Endothelial cell of umbilical vein (primary cell): Measurements from ENCODE around the gene CTNS. TPM values are rescaled to one million over a fixed set of nuclear protein-coding genes. Genes with fewer than 3 reads are reported as not detected.

ENCODE experiments used
- BruUV-seq: library from RNA; stranded (reverse); fragments of 400-500 nt; replicated peaks from 2 replicates; lab custom pipeline; 2021; lab: Mats Ljungman, UMichigan
- CTCF ChIA-PET: fragments of 300-600, 350-600 bp; sonication (Branson Sonifier 250); formaldehyde crosslinking; loops from one replicate; lab custom pipeline; 2021; ENCODE audit warnings: antibody characterized with exemption, inconsistent platforms; lab: Charles Lee
- POLR2A ChIA-PET: fragments of 300-600, 350-600 bp; sonication (Branson Sonifier 250); formaldehyde crosslinking; loops from one replicate; lab custom pipeline; 2021; ENCODE audit warnings: antibody characterized with exemption, inconsistent platforms; lab: Charles Lee
- DNase-seq: peaks from one replicate; pipeline ENCODE4 v3.0.0-alpha.2; 2011; ENCODE audit warnings: low read depth, low spot score
- FAIRE-seq: peaks from 2 replicates; lab custom pipeline; 2011; peaks lifted over from hg19 to GRCh38; lab: Jason Lieb, UNC
- H2AFZ ChIP-seq: 2 replicates; pipeline ENCODE4 v1.6.0; 2012; ENCODE audit warnings: low read depth, low read length, control low read depth, inconsistent platforms
- H3K27ac ChIP-seq: 2 replicates; pipeline ENCODE4 v1.5.1; 2011; ENCODE audit warnings: low read depth, mild to moderate bottlenecking, control low read depth, low read length, moderate library complexity; ENCODE audit not compliant: insufficient read depth
- H3K27me3 ChIP-seq, 2 experiments: 2 replicates each; pipeline versions ENCODE4 v1.6.0 to v1.6.1; 2011; ENCODE audit warnings: low read length in 2 of 2, mixed read lengths in 1 of 2; ENCODE audit not compliant: control insufficient read depth in 2 of 2, insufficient read depth in 2 of 2
- H3K36me3 ChIP-seq, 2 experiments: 2 replicates in 1 of 2; 3 replicates in 1 of 2; pipeline ENCODE4 v1.5.1; 2011; ENCODE audit warnings: low read length in 2 of 2, mild to moderate bottlenecking in 1 of 2, moderate library complexity in 1 of 2; ENCODE audit not compliant: control insufficient read depth in 2 of 2, insufficient read depth in 2 of 2; ENCODE audit errors: extremely low read depth in 1 of 2
- H3K4me1 ChIP-seq: 3 replicates; pipeline ENCODE4 v1.5.1; 2011; ENCODE audit warnings: mild to moderate bottlenecking, low read length; ENCODE audit not compliant: control insufficient read depth, insufficient read depth; ENCODE audit errors: extremely low read depth
- H3K4me2 ChIP-seq: 2 replicates; pipeline ENCODE4 v1.6.1; 2011; ENCODE audit warnings: low read length, control low read depth, mixed read lengths; ENCODE audit not compliant: insufficient read depth
- H3K4me3 ChIP-seq, 3 experiments: fragments of 200-600 bp in 1 of 3; sonication (generic), shearing (Covaris generic) in 1 of 3; replicated peaks in 1 of 3; 2 replicates each; pipeline ENCODE4 v1.5.1; 2011 to 2016; ENCODE audit warnings: control low read depth in 3 of 3, low read length in 3 of 3, mild to moderate bottlenecking in 2 of 3, inconsistent platforms in 1 of 3, low read depth in 1 of 3, moderate library complexity in 1 of 3; ENCODE audit not compliant: insufficient read depth in 1 of 3
- H3K79me2 ChIP-seq: 2 replicates; pipeline ENCODE4 v1.6.0; 2012; ENCODE audit warnings: low read length, inconsistent platforms; ENCODE audit not compliant: control insufficient read depth, insufficient read depth
- H3K9ac ChIP-seq: replicated peaks from 2 replicates; pipeline ENCODE3; 2011; ENCODE audit warnings: low read length, control low read depth; ENCODE audit not compliant: insufficient read depth; ENCODE audit errors: extremely low read depth
- H3K9me1 ChIP-seq: replicated peaks from 3 replicates; pipeline ENCODE4 v1.6.0; 2011; ENCODE audit warnings: mild to moderate bottlenecking, low read length; ENCODE audit not compliant: control insufficient read depth, insufficient read depth; ENCODE audit errors: extremely low read depth
- H3K9me3 ChIP-seq: replicated peaks from 2 replicates; pipeline ENCODE4 v1.5.1; 2012; ENCODE audit warnings: low read length, inconsistent platforms; ENCODE audit not compliant: control insufficient read depth, insufficient read depth
- H4K20me1 ChIP-seq: replicated peaks from 2 replicates; pipeline ENCODE3; 2011; ENCODE audit warnings: mild to moderate bottlenecking, low read length; ENCODE audit not compliant: control insufficient read depth, insufficient read depth; ENCODE audit errors: extremely low read depth
- EZH2 ChIP-seq: IDR thresholded peaks from 2 replicates; pipeline ENCODE4 v1.6.1; 2012; ENCODE audit warnings: borderline replicate concordance, low read depth, mild to moderate bottlenecking, moderate library complexity, low read length, inconsistent platforms; ENCODE audit not compliant: severe bottlenecking
- FOS ChIP-seq: IDR thresholded peaks from 2 replicates; pipeline ENCODE4 v1.6.1; 2011; ENCODE audit warnings: mild to moderate bottlenecking, low read length, moderate library complexity, borderline replicate concordance; ENCODE audit not compliant: insufficient read depth
- GATA2 ChIP-seq: IDR thresholded peaks from 2 replicates; pipeline ENCODE4 v1.7.0; 2011; ENCODE audit warnings: low read depth, mild to moderate bottlenecking, moderate library complexity, mixed read lengths, low read length; ENCODE audit not compliant: insufficient read length, insufficient read depth
- JUN ChIP-seq: IDR thresholded peaks from 2 replicates; pipeline ENCODE4 v1.6.1; 2011; ENCODE audit warnings: borderline replicate concordance, low read depth; ENCODE audit not compliant: insufficient read length, insufficient read depth
- MYC ChIP-seq: IDR thresholded peaks from one replicate; pipeline ENCODE4 v1.6.1; 2011; ENCODE audit warnings: mild to moderate bottlenecking, low read depth, low read length
- POLR2A ChIP-seq: IDR thresholded peaks from 2 replicates; pipeline ENCODE4 v1.6.1; 2012; ENCODE audit warnings: low read depth, mild to moderate bottlenecking, control low read depth, low read length
- POLR2AphosphoS5 ChIP-seq: IDR thresholded peaks from 2 replicates; pipeline ENCODE4 v1.6.1; 2012; ENCODE audit warnings: low read depth, mild to moderate bottlenecking, control low read depth, low read length, moderate library complexity; ENCODE audit not compliant: insufficient read depth
- dilution Hi-C: fragments of 300-500 bp; cut with MboI; formaldehyde crosslinking; loops from one replicate; pipeline ENCODE4 v1.15.0; 2019; ENCODE audit warnings: low sequenced_read_pairs; ENCODE audit not compliant: extremely low pct_ligation_motif_present
- intact Hi-C: fragments of 100-400 bp; cut with micrococcal nuclease; formaldehyde crosslinking; loops from one replicate; pipeline ENCODE4 v1.10.0; 2022
- polyA plus RNA-seq, 4 experiments: library from polyadenylated mRNA; depleted of rRNA in 3 of 4; stranded (reverse) in 3 of 4; unstranded in 1 of 4; fragments of >200 nt; gene quantifications; 2 replicates each; pipeline versions ENCODE4 v1.2.1 to v1.2.3, GENCODE V29; 2011 to 2012; ENCODE audit warnings: missing spikeins in 1 of 4
- total RNA-seq: library from RNA; stranded (reverse); gene quantifications from 2 replicates; pipeline ENCODE4 v1.2.3, GENCODE V29; 2021
- TF ChIP-seq, protein P1 (sequence below): IDR thresholded peaks from 2 replicates; pipeline ENCODE4 v1.6.1; 2011; ENCODE audit not compliant: insufficient read depth, insufficient read length
- TF ChIP-seq, protein P2 (sequence below), 2 donors: IDR thresholded peaks; 1 replicate in 1 of 2; 2 replicates in 1 of 2; pipeline ENCODE4 v1.5.1; 2011; ENCODE audit warnings: low read length in 2 of 2, mild to moderate bottlenecking in 2 of 2, moderate library complexity in 2 of 2, control low read depth in 1 of 2, inconsistent platforms in 1 of 2, low read depth in 1 of 2; ENCODE audit not compliant: insufficient read depth in 1 of 2; ENCODE audit errors: extremely low read depth in 1 of 2

The CTNS gene
- total and polyA plus RNA-seq, 2 donors (not counting 3 experiments of a cell fraction or from before 2014, with no cell fraction given), result 17.9 to 25.9 TPM

DNA sequence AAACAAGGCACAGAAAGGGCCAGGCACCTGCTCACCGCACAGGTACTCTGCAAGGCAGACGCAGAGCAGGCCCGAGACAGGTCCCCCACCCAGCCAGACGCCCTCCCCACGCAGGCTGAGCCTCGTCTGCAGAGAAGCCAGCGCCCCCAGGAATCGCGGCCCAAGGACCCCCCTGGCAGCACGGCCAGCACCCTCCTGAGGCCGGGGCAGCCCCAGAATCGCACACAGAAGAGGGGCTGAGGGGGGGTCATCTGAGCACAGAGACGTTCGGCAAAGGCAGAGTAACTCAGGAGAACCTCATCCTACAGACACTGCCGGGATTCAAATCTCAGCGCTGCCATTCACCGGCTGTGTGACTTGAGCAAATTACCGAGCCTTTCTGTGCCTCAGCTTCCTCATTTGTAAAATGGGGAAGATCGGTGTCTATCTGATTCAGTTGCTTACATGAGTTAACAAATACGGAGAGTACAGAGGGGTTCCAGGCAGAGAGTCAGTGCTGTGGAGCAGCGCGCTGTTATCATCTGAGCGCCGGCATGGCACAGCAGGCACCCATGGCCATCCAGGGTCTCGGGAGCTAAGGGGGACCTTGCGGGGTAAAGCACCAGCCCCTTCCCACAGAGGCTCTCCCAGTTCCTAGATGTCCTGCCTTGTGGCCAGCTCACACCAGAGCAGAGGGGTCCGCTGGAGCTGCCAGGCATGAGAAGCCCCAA, 42.4 kb downstream of the CTNS start:
- DNase-seq (no peak), FAIRE-seq (no peak)
- Histone ChIP-seq H3K9me1 (no peaks in the 10 kb centered on the region), H3K27ac (no peak overlapping the region), H3K27me3 (peaks cover 0 to 5% of the 10 kb centered on the region in 2 experiments), H3K36me3 (no peaks in the 10 kb centered on the region), H3K4me2 (no peak overlapping the region), H3K9ac (no peak overlapping the region), H3K79me2 (no peaks in the 10 kb centered on the region), H4K20me1 (no peaks in the 10 kb centered on the region), H2AFZ (no peak overlapping the region), H3K4me1 (no peaks in the 10 kb centered on the region), H3K4me3 (no peak overlapping the region), H3K9me3 (no peaks in the 10 kb centered on the region)
- dilution Hi-C loops, result no loop called here
- POLR2A ChIA-PET, result no interaction called here
- no TSS peak for BruUV-seq
- CTCF ChIA-PET, result interaction anchor here (2.8 kb wide), 1 partner anchor 59 kb away, joined by 9 read pairs; no protein-coding TSS in a partner anchor
- TF ChIP-seq POLR2A, result no peak
- no peak for TF ChIP-seq MYC
- no peak for TF ChIP-seq JUN
- TF ChIP-seq, protein P1, sequence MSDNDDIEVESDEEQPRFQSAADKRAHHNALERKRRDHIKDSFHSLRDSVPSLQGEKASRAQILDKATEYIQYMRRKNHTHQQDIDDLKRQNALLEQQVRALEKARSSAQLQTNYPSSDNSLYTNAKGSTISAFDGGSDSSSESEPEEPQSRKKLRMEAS, result no peak
- TF ChIP-seq GATA2, result no peak
- no peak for TF ChIP-seq FOS
- no peak for TF ChIP-seq POLR2AphosphoS5
- TF ChIP-seq EZH2, result no peak
- TF ChIP-seq, protein P2, sequence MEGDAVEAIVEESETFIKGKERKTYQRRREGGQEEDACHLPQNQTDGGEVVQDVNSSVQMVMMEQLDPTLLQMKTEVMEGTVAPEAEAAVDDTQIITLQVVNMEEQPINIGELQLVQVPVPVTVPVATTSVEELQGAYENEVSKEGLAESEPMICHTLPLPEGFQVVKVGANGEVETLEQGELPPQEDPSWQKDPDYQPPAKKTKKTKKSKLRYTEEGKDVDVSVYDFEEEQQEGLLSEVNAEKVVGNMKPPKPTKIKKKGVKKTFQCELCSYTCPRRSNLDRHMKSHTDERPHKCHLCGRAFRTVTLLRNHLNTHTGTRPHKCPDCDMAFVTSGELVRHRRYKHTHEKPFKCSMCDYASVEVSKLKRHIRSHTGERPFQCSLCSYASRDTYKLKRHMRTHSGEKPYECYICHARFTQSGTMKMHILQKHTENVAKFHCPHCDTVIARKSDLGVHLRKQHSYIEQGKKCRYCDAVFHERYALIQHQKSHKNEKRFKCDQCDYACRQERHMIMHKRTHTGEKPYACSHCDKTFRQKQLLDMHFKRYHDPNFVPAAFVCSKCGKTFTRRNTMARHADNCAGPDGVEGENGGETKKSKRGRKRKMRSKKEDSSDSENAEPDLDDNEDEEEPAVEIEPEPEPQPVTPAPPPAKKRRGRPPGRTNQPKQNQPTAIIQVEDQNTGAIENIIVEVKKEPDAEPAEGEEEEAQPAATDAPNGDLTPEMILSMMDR (IDR thresholded peaks at IDR 0.05; ENCODE audit: extremely low read depth in 1 of 2, insufficient read depth in 1 of 2, low read depth in 1 of 2, low read length in 2 of 2), result no peak
- intact Hi-C loops, result no loop called here
